IPS DF 4.7 (cell line): ENCODE results near the gene COL6A3.

Source experiments
- DNase-seq: peaks from one replicate; pipeline ENCODE4 v3.0.0-alpha.2; 2013; ENCODE audit warnings: low spot score; ENCODE audit errors: extremely low read depth

COL6A3 gene, protein sequence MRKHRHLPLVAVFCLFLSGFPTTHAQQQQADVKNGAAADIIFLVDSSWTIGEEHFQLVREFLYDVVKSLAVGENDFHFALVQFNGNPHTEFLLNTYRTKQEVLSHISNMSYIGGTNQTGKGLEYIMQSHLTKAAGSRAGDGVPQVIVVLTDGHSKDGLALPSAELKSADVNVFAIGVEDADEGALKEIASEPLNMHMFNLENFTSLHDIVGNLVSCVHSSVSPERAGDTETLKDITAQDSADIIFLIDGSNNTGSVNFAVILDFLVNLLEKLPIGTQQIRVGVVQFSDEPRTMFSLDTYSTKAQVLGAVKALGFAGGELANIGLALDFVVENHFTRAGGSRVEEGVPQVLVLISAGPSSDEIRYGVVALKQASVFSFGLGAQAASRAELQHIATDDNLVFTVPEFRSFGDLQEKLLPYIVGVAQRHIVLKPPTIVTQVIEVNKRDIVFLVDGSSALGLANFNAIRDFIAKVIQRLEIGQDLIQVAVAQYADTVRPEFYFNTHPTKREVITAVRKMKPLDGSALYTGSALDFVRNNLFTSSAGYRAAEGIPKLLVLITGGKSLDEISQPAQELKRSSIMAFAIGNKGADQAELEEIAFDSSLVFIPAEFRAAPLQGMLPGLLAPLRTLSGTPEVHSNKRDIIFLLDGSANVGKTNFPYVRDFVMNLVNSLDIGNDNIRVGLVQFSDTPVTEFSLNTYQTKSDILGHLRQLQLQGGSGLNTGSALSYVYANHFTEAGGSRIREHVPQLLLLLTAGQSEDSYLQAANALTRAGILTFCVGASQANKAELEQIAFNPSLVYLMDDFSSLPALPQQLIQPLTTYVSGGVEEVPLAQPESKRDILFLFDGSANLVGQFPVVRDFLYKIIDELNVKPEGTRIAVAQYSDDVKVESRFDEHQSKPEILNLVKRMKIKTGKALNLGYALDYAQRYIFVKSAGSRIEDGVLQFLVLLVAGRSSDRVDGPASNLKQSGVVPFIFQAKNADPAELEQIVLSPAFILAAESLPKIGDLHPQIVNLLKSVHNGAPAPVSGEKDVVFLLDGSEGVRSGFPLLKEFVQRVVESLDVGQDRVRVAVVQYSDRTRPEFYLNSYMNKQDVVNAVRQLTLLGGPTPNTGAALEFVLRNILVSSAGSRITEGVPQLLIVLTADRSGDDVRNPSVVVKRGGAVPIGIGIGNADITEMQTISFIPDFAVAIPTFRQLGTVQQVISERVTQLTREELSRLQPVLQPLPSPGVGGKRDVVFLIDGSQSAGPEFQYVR (N-terminal part only)

DNA sequence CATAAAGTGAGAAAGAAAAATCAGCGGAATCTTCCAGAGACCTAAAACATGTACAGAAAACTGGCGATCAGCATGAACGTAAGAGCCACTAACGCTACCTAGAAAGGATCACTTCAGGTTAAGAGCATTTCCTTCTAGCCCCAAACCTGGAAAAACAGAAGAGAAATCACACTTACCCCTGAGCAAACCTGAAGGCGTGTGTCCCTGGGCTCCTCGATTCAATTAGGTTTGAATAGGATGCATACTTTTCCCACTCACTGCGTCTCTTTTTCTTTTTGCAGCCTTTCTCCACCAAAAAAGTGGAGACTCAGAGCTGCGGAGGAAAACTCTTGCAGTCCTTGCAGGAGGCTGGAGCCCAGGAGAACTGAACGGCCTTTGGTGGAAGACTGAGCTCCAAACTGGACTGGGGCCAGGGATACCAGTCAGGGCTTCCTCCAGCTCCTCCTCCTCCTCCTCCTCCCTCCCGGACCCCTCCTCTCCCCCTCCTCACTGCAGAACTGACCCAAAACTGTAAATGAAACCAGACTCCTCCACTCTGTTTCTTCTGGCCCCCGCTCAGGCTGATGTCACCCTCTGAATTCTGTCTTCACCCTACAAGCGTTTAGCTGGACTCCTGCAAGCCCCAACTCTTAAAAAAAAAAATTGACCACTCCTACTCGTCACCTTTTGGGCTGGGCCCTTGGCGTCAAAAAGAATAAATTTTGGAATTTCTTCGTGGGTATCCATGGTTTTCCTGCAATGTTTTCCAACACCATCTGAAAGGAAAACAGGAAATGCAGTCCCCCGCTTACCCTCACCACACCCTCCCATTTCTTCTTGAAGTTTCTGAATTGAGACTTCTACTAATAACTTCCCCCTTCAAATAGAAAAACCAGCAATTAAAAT lies at the start of gene COL6A3:
TSS of gene COL6A3 (minus strand) at position 388 of the 885 bp plus-strand sequence. CDS start 17,347 bp downstream, outside the sequence.
- no peak for DNase-seq

DNA sequence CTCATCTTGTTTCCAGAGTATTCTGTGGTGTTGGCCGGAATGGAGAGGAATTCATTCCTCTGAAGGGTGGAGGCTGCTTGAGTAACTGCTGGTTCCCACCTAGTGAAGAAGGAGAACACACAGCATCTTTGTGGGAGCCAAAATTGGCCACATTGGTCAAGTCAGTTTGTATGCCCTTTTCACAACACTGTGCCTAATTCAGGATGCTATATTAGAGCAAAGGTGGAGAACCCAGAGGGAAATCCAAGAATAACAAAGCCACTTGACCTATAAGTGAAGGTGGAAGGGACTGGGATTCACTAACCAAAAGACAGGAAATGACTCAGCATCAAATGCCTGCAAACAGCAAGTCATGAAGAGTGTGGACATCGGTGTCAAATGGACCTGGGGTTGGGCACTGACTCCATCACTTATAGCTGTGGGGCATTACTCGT lies 45.8 kb upstream of the COL6A3 start:
- no peak for DNase-seq

DNA sequence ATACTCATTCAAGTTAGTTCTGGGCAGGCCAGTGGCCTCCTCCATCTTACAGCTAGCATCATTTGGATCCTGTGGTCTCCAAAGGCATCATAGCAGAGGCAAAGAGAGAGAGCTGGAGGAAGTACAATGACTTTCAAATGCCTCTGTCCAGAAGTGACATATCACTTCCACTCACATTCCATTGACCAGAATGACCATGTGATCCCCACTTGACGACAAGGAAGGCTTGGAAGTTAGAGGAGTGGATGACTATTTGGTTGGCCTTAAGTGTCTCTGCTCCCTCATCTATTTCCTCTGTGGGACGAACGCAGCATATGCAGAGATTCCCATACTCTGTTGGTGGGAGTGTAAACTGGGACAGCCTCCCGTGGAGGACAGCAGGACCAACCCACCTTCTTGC lies 45.3 kb upstream of the COL6A3 start:
- no peak for DNase-seq

DNA sequence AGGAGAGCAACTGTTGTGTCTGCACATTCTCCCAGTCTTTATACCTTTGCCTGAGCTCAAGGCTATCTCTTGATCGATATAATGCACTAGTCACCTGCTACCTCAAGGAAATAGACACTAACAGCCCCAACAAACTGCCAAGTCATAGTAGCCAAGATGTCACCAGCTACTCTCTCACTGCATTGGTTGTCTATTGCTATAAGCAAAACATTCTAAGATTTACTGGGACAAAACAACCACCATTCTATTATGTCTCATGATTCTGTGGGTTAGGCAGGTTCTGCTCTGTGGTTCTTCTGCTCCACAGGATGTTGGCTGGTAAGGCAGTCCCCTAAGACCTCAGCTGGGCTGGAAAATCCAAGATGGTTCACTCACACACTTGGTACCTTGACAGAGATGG lies 44.6 kb upstream of the COL6A3 start:
- DNase-seq, result no peak

DNA sequence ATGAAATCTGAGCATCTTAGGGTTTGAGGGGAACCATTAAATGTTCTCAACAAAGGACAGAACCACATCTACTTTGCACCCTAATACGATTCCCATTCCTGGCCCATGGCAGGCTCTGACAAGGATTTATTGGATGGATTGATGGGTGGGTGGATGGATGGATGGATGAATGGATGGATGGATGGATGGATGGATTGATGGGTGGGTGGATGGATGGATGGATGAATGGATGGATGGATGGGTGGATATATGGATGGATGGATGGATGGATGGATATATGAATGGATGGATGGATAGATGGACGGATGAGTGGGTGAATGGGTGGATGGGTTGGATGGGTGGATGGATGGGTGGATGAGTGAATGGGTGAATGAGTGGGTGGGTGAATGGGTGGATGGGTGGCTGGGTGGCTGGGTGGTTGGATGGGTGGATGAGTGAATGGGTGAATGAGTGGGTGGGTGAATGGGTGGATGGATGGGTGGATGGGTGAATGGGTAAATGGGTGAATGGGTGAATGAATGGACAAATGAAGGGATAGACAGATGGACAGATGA lies 43.5 kb upstream of the COL6A3 start:
- no peak for DNase-seq

DNA sequence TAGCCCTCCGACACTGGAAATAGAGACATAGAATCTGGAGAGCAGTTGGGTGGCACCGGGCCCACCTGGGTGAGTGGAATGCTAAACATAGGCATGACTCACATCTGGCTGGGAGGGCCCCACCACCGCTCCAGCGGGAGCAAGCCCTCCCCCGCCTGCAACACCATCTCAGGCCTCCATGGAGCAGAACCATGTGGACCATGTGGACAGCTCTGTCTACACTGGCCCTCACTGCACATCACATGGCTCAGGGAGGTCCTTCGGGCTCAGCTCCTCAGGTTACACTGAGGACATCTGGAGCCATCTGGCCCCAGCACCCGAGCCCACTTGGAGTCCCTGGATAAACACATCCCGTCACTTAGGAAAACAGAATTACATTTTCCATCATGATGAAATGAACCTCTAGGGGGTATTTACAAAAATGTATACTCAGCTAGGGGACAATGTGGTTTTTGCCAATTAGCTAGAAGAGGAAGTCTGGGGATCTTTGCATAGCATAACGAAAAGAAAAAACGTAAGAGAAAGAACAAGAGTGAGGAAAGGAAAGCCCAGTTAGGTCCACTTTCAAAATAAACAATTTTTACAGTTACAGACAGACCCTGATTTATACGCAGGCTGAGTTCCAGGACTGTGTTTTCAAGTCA lies 42.4 kb upstream of the COL6A3 start:
- DNase-seq, result no peak

DNA sequence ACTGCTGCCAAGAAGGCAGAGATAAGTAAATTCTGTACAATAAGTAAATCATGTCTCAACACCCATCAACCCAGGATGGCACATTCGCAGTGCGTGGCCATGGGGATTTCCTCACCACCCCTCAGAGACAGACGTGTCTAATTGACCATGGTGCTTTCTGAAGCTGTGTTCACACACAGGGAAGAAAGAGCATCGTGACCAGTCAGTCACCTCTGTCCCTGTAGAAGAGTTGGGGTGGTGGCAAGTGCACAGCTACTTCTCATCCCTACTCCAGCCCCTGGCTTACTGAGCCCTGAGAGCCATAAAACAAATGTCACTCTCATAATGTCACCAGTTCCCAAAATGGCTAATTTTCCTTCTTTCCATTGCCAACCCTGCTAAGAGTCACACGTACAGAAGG lies 41.8 kb upstream of the COL6A3 start:
- no peak for DNase-seq

DNA sequence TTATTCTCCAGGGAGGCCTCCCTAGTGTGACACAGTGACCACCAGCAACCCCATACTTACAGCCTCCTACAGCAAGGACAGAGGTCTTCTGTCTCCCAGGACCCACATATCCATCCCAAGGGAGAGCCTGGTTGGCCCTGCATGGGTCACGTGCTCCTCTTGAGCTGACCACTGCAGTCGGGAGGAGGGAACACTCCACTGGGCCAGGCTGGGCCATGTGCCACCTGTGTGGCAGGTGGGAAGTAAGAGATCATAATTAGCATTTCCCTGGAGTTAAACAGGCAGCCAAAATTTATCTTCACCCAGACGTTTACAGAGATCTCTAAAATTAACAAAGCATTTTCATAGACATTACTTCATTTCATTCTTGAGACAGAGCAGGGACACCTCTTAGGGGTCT lies 39.7 kb upstream of the COL6A3 start:
- no peak for DNase-seq

DNA sequence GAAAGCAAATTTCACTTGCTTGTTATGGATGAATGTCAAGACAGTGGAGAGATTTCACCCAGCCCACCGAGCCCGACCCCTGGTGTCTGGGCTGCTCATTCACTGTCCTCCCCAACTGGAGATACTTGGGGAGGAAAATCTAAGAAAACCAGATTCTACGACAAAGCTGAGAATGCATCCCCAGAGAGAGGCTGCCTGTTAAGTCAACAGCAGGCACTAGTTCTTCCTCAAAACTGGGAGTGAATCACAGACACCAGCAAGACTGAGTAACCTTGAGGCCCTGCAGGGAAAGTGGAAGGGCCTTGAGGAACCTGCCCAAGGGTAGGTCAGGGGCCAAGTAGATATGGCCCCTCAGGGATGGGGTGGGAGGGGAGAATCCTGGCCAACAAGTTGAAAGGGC lies 38.9 kb upstream of the COL6A3 start:
- no peak for DNase-seq

DNA sequence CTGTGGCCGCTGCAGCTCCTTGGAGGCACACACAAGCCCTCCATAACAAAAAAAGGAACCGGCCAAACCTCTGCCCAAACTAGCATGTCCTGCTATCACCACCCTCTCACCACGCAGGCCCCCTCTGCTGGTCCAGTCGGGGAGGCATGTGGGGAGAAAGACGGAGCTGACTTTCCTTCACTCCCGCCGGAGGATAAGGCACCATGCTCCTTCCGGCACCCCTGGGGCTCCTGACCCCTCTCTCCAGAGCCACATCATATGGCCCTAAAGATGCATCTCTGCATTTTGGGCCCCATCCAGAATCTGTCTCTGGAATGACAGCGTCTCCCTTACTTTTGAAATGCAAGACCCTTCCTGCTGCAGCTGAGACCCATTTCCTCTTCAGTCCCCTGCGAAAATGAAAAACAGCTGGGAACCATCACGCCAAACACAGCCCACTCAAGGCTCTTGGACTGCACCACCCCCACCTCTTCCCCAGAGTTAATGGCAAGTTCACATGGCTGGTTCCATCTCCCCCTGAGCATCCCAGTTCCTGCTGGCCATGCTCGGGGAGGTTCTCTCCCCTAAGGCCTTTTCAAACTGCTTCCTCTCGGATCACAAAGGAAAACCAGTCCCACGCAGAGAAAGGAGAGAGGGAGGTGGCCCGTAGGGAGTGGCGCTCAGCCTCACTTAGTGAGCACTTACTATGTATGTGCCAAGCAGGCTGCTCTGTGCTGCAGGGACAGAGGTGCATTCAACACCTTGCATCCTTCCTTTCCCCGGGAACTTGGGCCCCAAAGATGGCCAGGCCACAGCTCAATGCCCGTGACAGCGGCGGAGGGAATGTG lies 37.9 kb upstream of the COL6A3 start:
- DNase-seq, result no peak

DNA sequence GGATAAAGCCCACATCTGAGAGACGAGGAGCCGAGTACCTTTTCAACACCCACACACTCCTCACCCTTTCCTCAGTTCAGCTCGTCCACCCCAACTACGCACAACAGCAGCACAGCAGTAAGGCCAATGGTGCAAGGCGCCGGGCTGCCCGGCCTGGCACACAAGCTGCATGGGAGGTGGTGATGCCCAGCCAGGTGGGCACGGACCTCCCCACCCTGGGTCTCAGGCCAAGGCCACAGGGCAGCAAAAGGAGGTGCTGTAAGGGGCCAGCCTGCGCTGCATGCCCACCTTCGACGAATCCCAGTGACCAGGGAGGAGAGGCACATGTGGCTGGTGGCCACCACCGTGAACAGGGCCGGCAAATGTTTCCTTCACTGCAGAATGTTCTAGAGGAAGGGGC lies 36.6 kb upstream of the COL6A3 start:
- DNase-seq, result no peak

DNA sequence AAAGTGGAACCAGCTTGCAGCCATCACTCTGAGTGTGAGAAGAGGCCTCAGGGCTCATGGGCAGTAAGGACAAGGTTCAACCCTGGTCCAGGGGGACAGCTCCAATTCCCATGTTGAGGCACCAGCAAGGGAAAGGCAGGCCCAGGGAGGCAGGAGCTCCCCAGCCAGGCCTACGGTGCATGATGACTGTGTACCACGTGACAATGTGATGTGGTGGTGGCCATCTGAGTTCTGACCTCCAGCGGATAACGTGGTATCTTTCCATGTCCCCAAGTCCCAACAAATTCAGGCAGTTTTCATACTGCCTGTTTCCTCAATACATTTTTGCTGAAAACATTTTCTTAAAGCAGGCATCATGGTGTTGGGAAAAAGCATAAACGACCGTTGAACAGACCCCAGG lies 36.1 kb upstream of the COL6A3 start:
- no peak for DNase-seq

DNA sequence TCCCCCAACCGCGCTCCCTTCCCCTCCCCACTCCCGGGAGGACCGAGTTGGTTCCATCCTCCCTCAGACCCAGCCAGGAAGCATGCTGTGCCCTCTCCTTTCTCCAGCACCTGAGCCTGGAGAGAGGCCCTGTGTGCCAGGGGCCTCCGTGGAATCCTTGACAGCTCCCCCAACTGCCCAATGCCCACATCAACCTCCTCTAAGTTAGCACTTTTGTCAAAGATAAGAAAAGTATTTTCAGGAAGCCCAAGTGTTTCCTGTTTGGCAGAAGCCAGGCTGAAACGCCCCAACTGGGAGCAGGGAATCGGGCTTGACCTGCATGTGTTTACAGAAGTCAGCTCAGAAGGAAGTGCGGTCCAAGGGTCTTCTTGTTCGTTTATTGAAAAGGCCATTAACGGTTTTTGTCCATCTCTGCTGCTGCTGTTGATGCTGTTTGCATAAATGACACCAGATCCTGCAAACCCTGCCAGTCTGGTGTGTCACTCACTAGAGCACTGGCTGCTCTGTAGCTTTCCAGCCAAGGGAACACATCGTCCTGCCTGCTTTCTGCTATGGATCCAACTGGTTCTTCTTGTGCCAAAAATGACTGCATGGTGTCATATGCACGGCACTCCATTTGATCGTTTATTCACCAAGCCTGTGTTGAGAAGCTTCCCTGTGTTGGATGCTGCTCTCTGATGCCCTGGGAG lies 35.4 kb upstream of the COL6A3 start:
- no peak for DNase-seq

DNA sequence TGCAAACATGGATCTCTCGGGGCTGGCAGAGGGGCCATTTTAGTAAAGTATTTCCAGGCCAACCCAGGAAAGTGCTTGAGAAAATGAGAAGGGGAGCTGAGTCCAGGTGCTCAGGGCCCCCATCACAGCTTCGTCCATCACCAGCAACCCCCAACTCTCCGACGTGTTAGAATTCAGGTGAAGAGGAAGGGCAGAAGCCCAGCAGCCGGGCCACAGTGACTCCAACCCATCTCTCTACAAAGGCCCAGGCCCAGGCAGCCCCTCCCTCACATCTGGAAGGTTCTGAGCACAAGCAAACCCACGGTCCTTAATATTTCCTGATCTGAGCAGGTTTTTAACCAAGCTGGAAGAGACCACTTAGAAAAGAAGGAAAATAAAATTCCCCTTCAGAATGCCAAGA lies 34.7 kb upstream of the COL6A3 start:
- no peak for DNase-seq

DNA sequence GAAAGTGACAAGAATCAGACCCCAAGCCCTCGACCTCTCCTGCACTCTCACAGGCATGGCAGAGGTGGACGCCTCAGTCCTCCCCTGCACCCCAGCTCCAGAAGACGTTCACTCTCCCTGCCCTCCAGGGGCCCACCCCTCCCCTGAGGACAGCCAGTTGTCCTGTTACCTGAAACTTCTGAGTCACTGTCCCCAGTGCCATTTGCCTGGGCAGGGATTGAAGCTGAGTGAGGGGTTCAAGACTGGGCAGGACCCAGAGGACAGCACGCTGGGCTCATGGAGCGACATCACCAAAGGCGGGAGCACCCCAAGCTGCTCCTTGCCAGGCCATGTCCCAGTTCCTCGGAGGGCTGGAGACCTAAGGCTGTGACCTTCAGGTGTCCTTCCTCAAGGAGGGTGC lies 34.2 kb upstream of the COL6A3 start:
- no peak for DNase-seq

DNA sequence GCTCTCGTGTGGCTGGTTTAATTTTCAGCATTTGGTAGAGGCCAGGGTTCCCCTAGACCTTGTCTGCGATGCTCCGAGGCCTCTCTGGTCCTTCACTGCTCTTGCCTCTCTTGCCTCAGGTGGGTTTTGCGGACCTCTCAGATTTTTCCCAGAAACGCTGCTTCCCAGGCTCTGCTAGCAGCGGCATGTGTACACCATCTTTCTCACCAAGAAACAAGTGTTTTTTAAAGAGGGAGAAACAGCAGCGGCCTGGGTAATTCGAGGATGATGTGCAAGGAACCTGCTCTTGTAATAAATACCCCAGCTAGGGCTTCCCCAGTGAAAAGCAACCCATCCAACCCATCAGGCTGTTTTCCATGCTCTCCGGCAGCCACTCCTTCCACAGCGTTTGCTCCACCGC lies 33.5 kb upstream of the COL6A3 start:
- DNase-seq, result no peak

DNA sequence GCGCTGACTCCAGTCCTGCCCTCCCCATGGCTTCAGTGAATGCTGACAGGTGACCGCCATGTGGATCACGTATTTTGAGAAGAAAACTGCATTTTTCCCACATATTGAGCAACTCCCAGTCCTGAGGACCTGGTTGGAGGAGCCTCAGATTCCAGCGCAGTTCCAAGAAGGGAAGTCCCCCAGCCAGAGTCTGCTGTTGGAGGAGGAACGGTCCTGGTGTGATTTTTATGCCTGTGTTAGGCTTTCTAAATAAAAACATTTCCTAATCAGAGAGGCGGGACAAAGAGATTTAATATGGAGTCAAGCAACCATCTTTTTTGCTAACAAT lies 32.3 kb upstream of the COL6A3 start:
- DNase-seq, result no peak

DNA sequence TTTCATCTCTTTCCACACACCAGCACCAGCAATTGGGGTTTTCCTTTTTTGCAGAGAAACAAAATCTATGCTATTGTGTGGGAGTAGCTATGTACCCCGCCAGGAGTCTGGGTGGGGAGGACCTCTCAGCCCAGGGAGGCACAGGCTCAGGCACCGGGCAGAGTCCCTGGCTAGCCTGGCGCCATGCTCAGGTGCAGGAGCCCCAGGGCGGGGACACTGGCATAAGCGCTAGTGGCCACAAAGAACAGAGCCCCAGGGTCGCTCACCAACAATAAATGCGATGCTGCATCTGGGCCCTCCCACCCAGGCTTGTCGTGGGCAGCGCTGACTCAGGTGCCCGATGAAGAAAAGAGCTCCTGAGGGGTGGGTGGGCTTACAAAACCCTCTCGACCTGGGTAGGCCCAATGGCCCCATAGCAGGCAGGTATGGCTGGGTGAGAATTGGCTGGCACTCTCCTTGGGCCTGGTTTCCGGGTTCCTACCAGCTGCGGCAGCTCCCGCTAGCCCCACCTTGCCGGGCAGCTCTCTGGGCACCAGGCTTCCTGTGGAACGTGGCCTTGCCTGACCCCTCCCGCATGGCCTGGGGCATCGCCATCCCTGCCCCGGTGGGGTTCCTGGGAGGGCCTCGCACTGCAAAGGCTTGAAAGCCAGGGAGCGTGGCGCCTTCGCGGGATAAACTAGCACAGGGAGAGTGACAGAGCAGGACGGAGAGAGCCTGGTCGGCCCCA lies 31.8 kb upstream of the COL6A3 start:
- DNase-seq, result no peak
